Spleen (tissue), 7 donors: ENCODE measurements around the gene ANKZF1.

Source experiments
- CTCF ChIP-seq, 11 experiments: fragments of 200-600 bp in 7 of 11; fragments of 450-650 bp in 4 of 11; sonication (generic) in 4 of 11; IDR thresholded peaks in 8 of 11; conservative IDR thresholded peaks in 3 of 11; 1 replicate in 7 of 11; 2 replicates in 4 of 11; pipeline versions ENCODE4 v1.4.0 to v1.8.0; 2016 to 2021; ENCODE audit warnings: antibody characterized with exemption in 11 of 11, inconsistent platforms in 4 of 11, mild to moderate bottlenecking in 1 of 11
- POLR2A ChIP-seq, 3 donors: fragments of 450-650 bp; IDR thresholded peaks; one replicate each; pipeline ENCODE4 v1.5.1; 2017; ENCODE audit warnings: antibody characterized with exemption in 3 of 3, mild to moderate bottlenecking in 1 of 3
- POLR2AphosphoS5 ChIP-seq, 3 donors: sonication (generic); formaldehyde crosslinking; IDR thresholded peaks; one replicate each; pipeline ENCODE4 v1.5.1; 2017; ENCODE audit warnings: antibody characterized with exemption in 3 of 3
- donor health status: DM: no; HTN: no; CAD: no; lungs with moderate emphysema.
- donor health status: DM: no; HTN: no; CAD: no.
- donor health status: DM: no; HTN: no; CAD: no.

DNA sequence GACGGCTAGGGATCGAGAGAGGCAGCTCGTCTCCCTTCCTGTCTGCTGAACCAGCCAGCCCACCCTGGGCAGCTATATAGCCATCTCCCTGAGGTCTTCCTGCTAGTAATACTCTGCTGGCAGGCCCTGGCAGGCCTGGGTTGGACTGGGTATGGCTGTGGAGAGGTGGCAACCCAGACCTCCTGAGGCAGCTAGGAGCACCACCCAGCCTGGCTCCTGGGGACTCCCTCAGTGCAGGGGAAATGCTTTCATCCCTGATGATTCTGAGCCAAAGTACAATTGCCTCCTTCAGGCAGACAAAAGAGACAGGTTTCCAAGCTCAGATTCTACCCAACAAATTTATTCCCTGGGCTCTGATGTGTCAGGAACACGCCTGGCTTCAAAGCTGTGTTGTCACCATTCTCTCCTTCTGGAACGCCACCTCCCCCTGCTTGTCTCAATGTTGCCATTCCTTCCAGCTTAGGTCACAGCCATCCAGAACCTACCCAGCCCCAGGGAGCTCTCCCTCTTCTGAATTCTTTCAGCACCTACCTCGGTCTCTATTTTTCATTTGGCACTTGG, 44.8 kb downstream of the ANKZF1 start:
- TF ChIP-seq CTCF (IDR thresholded peaks at IDR 0.05 in 8 of 11, conservative IDR thresholded peaks at IDR 0.05 in 3 of 11) (no peak), POLR2A (IDR thresholded peaks at IDR 0.05) (no peak), POLR2AphosphoS5 (IDR thresholded peaks at IDR 0.05) (no peak)
